ENCODE measurements around the gene PCSK4. TPM values are rescaled to one million over a fixed set of nuclear protein-coding genes. Genes with fewer than 3 reads are reported as not detected.

The PCSK4 gene
- total RNA-seq, 1 donor from 2014 or later: 0.53 TPM

GRCh38 chr19:1457892-1458291 is 32.3 kb downstream of the PCSK4 start:
- FAIRE-seq (no peak), DNase-seq (ENCODE audit: low read depth) (no peak)
- H3K27me3 ChIP-seq (ENCODE audit: control insufficient read depth, insufficient read depth, low read length): peaks cover 7% of the 10 kb centered on the region
- peaks cover 4% of the 10 kb centered on the region for H3K36me3 ChIP-seq (ENCODE audit: control insufficient read depth, insufficient read depth, low read length)
- TF ChIP-seq, protein P1, sequence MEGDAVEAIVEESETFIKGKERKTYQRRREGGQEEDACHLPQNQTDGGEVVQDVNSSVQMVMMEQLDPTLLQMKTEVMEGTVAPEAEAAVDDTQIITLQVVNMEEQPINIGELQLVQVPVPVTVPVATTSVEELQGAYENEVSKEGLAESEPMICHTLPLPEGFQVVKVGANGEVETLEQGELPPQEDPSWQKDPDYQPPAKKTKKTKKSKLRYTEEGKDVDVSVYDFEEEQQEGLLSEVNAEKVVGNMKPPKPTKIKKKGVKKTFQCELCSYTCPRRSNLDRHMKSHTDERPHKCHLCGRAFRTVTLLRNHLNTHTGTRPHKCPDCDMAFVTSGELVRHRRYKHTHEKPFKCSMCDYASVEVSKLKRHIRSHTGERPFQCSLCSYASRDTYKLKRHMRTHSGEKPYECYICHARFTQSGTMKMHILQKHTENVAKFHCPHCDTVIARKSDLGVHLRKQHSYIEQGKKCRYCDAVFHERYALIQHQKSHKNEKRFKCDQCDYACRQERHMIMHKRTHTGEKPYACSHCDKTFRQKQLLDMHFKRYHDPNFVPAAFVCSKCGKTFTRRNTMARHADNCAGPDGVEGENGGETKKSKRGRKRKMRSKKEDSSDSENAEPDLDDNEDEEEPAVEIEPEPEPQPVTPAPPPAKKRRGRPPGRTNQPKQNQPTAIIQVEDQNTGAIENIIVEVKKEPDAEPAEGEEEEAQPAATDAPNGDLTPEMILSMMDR (IDR thresholded peaks at IDR 0.05; ENCODE audit: insufficient read depth, low read length, severe bottlenecking): no peak
- H3K4me3 ChIP-seq (ENCODE audit: low read depth, low read length): no peak overlapping the region

GRCh38 chr19:1457031-1457739 is 33.0 kb downstream of the PCSK4 start:
- DNase-seq (ENCODE audit: low read depth) (no peak), FAIRE-seq (no peak)
- Histone ChIP-seq H3K27me3 (ENCODE audit: control insufficient read depth, insufficient read depth, low read length) (peaks cover 13% of the 10 kb centered on the region), H3K36me3 (ENCODE audit: control insufficient read depth, insufficient read depth, low read length) (peaks cover 4% of the 10 kb centered on the region), H3K4me3 (ENCODE audit: low read depth, low read length) (no peak overlapping the region)
- TF ChIP-seq, protein P1 (IDR thresholded peaks at IDR 0.05; ENCODE audit: insufficient read depth, low read length, severe bottlenecking): peak; percentile 18

GRCh38 chr19:1456121-1456900 is 33.8 kb downstream of the PCSK4 start:
- H3K27me3 ChIP-seq (ENCODE audit: control insufficient read depth, insufficient read depth, low read length): peaks cover 21% of the 10 kb centered on the region
- no peak for DNase-seq (ENCODE audit: low read depth)
- TF ChIP-seq, protein P1 (IDR thresholded peaks at IDR 0.05; ENCODE audit: insufficient read depth, low read length, severe bottlenecking): no peak
- H3K4me3 ChIP-seq (ENCODE audit: low read depth, low read length): no peak overlapping the region
- peaks cover 4% of the 10 kb centered on the region for H3K36me3 ChIP-seq (ENCODE audit: control insufficient read depth, insufficient read depth, low read length)
- FAIRE-seq: no peak

- TF ChIP-seq, protein P1 (IDR thresholded peaks at IDR 0.05; ENCODE audit: insufficient read depth, low read length, severe bottlenecking): no peak
- FAIRE-seq: no peak
- H3K27me3 ChIP-seq (ENCODE audit: control insufficient read depth, insufficient read depth, low read length): peaks cover 29% of the 10 kb centered on the region
- peaks cover under 1% of the 10 kb centered on the region for H3K36me3 ChIP-seq (ENCODE audit: control insufficient read depth, insufficient read depth, low read length)
- H3K4me3 ChIP-seq (ENCODE audit: low read depth, low read length): peak overlapping the region; percentile 6
- peak; percentile 74 for DNase-seq (ENCODE audit: low read depth)
Measured at GRCh38 chr19:1455336-1456120, 34.6 kb downstream of the PCSK4 start.

DNA sequence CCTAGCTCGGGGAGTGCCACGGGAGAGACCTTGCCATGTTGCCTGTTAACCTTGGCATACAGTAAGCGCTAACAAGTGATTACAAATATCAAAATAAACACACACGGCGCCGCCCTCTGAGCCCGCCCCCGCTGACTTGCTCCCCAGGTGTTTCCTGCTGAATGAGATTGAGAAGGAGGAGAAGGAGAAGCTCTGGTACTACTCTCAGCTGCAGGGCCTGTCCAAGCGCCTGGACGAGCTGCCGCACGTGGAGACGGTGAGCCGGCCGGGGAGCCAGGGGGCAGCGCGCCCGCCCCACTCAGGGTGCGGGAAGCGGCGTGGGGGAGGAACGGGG is 35.2 kb downstream of the PCSK4 start:
- no peak for FAIRE-seq
- H3K27me3 ChIP-seq (ENCODE audit: control insufficient read depth, insufficient read depth, low read length): peaks cover 34% of the 10 kb centered on the region
- TF ChIP-seq, protein P1 (IDR thresholded peaks at IDR 0.05; ENCODE audit: insufficient read depth, low read length, severe bottlenecking): no peak

More for the DNA sequence above, 35.2 kb downstream of the PCSK4 start:
- Histone ChIP-seq H3K36me3 (ENCODE audit: control insufficient read depth, insufficient read depth, low read length) (no peaks in the 10 kb centered on the region), H3K4me3 (ENCODE audit: low read depth, low read length) (peak overlapping the region; percentile 6)
- peak; percentile 71 for DNase-seq (ENCODE audit: low read depth)

Measured in bronchial epithelial cell (primary cell).